ENCODE data around the gene RAB11FIP3. TPM values are rescaled to one million over a fixed set of nuclear protein-coding genes. Genes with fewer than 3 reads are reported as not detected.
A peak's percentile ranks its signal among the peaks of the same experiment; 100 is the strongest.

Gene RAB11FIP3
- total and polyA plus RNA-seq, 3 experiments from 2014 or later = 4.4 to 32.8 (median 30.0) TPM

DNA sequence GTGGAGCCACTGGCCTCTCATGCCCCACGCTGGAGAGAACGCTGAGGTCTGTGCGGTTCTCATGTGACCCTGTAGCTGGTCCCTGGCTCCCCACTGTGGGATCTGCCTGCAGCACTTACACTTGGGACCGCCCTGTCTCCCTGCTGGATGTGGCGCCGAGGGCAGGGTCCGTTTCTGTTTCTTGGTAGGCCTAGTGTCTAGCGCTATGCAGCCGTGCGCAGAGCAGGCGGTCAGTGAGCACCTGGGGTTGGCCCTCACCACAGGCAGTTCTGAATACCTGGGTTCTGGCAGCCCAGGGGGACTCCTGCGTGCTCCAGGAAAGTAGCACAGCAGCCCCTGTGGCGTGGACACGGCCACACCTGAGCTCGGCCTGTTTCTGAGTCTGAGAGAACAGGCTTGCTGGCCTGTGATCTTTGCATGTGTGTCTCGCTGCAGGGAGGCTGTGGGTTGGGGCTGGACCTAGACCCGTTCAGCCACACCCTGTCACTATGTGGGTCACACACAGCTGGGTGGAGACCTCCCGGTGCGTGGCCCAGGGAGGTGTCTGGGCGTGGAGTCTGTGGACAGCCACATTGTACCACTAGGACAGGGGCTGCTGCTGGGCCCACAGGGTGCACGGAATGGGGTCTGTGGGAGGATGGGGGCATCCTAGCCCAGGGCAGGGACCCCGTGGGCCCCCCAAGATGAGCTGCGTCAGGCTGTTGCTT is 104.8 kb downstream of the RAB11FIP3 start:
- Histone ChIP-seq H3K4me3 (ENCODE audit: low read length) (no peak overlapping the region), H3K9me3 (ENCODE audit: low read length) (no peaks in the 10 kb centered on the region), H3K4me1 (ENCODE audit: insufficient read depth, low read length) (peaks cover 31% of the 10 kb centered on the region), H3K27ac (ENCODE audit: low read depth, low read length) (no peak overlapping the region), H3K36me3 (ENCODE audit: insufficient read depth, low read length) (no peaks in the 10 kb centered on the region), H3K27me3 (ENCODE audit: insufficient read depth, low read length, poor library complexity, severe bottlenecking) (no peaks in the 10 kb centered on the region)
- no peak for DNase-seq
- Mint-ChIP-seq H3K9me3 (no peaks in the 10 kb centered on the region), H3K4me1 (peaks cover 32 to 42% (median 34%) of the 10 kb centered on the region in 3 donors), H3K27ac (peak overlapping the region in 6 of 8 donors; percentile 70 to 90 (median 86)), H3K27me3 (peaks cover 0 to 1% of the 10 kb centered on the region in 2 donors), H3K4me3 (peak overlapping the region; percentile 74 to 97 (median 93)), H3K36me3 (peaks cover 0 to 11% (median 0%) of the 10 kb centered on the region in 3 donors)
- POLR2A ChIA-PET = no interaction called here
- CTCF ChIA-PET = no interaction called here

DNA sequence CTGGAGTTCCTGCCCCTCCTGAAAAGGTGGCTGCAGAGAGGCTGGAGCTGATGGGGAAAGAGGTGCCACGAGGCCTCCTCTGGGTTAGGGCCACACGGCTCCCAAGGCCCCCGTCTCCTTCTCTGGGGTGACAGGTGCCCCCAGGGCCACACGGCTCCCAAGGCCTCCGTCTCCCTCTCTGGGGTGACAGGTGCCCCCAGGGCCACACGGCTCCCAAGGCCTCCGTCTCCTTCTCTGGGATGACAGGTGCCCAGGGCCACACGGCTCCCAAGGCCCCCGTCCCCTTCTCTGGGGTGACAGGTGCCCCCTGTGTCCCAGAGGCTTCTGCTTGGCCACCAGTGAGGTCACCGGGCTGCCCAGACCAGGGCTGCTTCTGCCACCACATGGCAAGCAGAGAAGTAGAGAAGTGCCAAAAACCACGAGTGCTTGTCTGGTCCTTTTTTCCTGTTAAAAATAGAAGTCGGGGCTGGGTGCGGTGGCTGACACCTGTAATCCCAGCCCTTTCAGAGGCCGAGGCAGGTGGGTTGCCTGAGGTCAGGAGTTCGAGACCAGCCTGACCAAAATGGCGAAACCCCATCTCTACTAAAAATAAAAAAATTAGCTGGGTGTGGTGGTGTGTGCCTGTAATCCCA is 106.2 kb downstream of the RAB11FIP3 start:
- H3K27ac Mint-ChIP-seq = peak overlapping the region in 3 of 8 donors; percentile 22 to 92 (median 75)
- Histone ChIP-seq H3K36me3 (ENCODE audit: insufficient read depth, low read length) (no peaks in the 10 kb centered on the region), H3K27me3 (ENCODE audit: insufficient read depth, low read length, poor library complexity, severe bottlenecking) (no peaks in the 10 kb centered on the region), H3K4me1 (ENCODE audit: insufficient read depth, low read length) (peaks cover 17% of the 10 kb centered on the region), H3K9me3 (ENCODE audit: low read length) (no peaks in the 10 kb centered on the region), H3K4me3 (ENCODE audit: low read length) (no peak overlapping the region), H3K27ac (ENCODE audit: low read depth, low read length) (no peak overlapping the region)
- ChIA-PET CTCF (no interaction called here), POLR2A (no interaction called here)
- H3K4me3 Mint-ChIP-seq = peak overlapping the region in 1 of 7 donors; percentile 97
- H3K4me1 Mint-ChIP-seq = peaks cover 20 to 29% (median 21%) of the 10 kb centered on the region in 3 donors
- H3K9me3 Mint-ChIP-seq = no peaks in the 10 kb centered on the region
- DNase-seq = no peak
- H3K36me3 Mint-ChIP-seq = peaks cover 0 to 12% (median 0%) of the 10 kb centered on the region in 3 donors
- peaks cover 0 to 1% of the 10 kb centered on the region in 2 donors for H3K27me3 Mint-ChIP-seq

- POLR2A ChIA-PET = no interaction called here
- peaks cover 0 to 25% (median 0%) of the 10 kb centered on the region in 3 donors for H3K36me3 Mint-ChIP-seq
- no peak overlapping the region for H3K4me3 ChIP-seq (ENCODE audit: low read length)
- H3K27me3 ChIP-seq (ENCODE audit: insufficient read depth, low read length, poor library complexity, severe bottlenecking) = no peaks in the 10 kb centered on the region
- H3K27me3 Mint-ChIP-seq = peaks cover 0 to 1% of the 10 kb centered on the region in 2 donors
- peaks cover 15% of the 10 kb centered on the region for H3K4me1 ChIP-seq (ENCODE audit: insufficient read depth, low read length)
- H3K9me3 Mint-ChIP-seq = no peaks in the 10 kb centered on the region
- no peak overlapping the region for H3K27ac ChIP-seq (ENCODE audit: low read depth, low read length)
- H3K4me1 Mint-ChIP-seq = peaks cover 17 to 27% (median 19%) of the 10 kb centered on the region in 3 donors
- no peaks in the 10 kb centered on the region for H3K36me3 ChIP-seq (ENCODE audit: insufficient read depth, low read length)
- DNase-seq = no peak
- no peak overlapping the region for H3K4me3 Mint-ChIP-seq
- CTCF ChIA-PET = no interaction called here
- no peaks in the 10 kb centered on the region for H3K9me3 ChIP-seq (ENCODE audit: low read length)
- H3K27ac Mint-ChIP-seq = peak overlapping the region in 2 of 8 donors; percentile 10 to 29
Observed at GRCh38 chr16:533391-534123, 108.1 kb downstream of the RAB11FIP3 start.

DNA sequence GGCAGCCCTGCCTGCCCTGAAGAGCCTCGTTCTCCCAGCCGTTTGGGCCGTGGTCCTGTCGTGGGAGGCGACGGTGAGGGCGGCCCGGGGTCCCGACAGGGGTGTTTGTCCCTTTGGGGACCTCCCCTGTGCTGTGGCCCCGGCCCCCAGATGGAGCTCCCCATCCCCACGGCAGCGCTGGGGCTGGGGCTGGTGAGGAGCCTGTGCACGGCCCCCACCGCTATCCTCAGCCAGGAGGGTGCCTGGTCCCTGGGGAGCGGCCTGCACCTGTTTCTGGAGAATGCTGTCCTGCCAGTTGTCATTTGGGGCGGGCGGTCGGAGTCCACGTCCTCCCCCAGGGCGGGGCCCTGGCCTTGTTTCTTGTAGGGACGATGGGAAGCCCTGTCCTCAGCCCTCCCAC is 108.7 kb downstream of the RAB11FIP3 start:
- Histone ChIP-seq H3K27ac (ENCODE audit: low read depth, low read length) (no peak overlapping the region), H3K4me3 (ENCODE audit: low read length) (no peak overlapping the region), H3K27me3 (ENCODE audit: insufficient read depth, low read length, poor library complexity, severe bottlenecking) (no peaks in the 10 kb centered on the region), H3K9me3 (ENCODE audit: low read length) (no peaks in the 10 kb centered on the region), H3K4me1 (ENCODE audit: insufficient read depth, low read length) (peaks cover 12% of the 10 kb centered on the region), H3K36me3 (ENCODE audit: insufficient read depth, low read length) (no peaks in the 10 kb centered on the region)
- CTCF ChIA-PET = no interaction called here
- no peaks in the 10 kb centered on the region for H3K9me3 Mint-ChIP-seq
- peaks cover 0 to 24% (median 0%) of the 10 kb centered on the region in 3 donors for H3K36me3 Mint-ChIP-seq
- no peak for DNase-seq
- H3K4me1 Mint-ChIP-seq = peaks cover 11 to 24% (median 15%) of the 10 kb centered on the region in 3 donors
- no peak overlapping the region for H3K27ac Mint-ChIP-seq
- no peaks in the 10 kb centered on the region for H3K27me3 Mint-ChIP-seq
- POLR2A ChIA-PET = no interaction called here
- H3K4me3 Mint-ChIP-seq = no peak overlapping the region

GRCh38 chr16:534856-535445 is 109.5 kb downstream of the RAB11FIP3 start:
- no peak for DNase-seq
- Histone ChIP-seq H3K9me3 (ENCODE audit: low read length) (no peaks in the 10 kb centered on the region), H3K27me3 (ENCODE audit: insufficient read depth, low read length, poor library complexity, severe bottlenecking) (no peaks in the 10 kb centered on the region), H3K4me3 (ENCODE audit: low read length) (no peak overlapping the region), H3K27ac (ENCODE audit: low read depth, low read length) (no peak overlapping the region), H3K36me3 (ENCODE audit: insufficient read depth, low read length) (no peaks in the 10 kb centered on the region), H3K4me1 (ENCODE audit: insufficient read depth, low read length) (peaks cover 3% of the 10 kb centered on the region)
- Mint-ChIP-seq H3K36me3 (peaks cover 0 to 27% (median 0%) of the 10 kb centered on the region in 3 donors), H3K4me3 (no peak overlapping the region), H3K27ac (no peak overlapping the region), H3K9me3 (no peaks in the 10 kb centered on the region), H3K4me1 (peaks cover 7 to 16% (median 9%) of the 10 kb centered on the region in 3 donors), H3K27me3 (no peaks in the 10 kb centered on the region)
- POLR2A ChIA-PET = no interaction called here
- CTCF ChIA-PET = no interaction called here

DNA sequence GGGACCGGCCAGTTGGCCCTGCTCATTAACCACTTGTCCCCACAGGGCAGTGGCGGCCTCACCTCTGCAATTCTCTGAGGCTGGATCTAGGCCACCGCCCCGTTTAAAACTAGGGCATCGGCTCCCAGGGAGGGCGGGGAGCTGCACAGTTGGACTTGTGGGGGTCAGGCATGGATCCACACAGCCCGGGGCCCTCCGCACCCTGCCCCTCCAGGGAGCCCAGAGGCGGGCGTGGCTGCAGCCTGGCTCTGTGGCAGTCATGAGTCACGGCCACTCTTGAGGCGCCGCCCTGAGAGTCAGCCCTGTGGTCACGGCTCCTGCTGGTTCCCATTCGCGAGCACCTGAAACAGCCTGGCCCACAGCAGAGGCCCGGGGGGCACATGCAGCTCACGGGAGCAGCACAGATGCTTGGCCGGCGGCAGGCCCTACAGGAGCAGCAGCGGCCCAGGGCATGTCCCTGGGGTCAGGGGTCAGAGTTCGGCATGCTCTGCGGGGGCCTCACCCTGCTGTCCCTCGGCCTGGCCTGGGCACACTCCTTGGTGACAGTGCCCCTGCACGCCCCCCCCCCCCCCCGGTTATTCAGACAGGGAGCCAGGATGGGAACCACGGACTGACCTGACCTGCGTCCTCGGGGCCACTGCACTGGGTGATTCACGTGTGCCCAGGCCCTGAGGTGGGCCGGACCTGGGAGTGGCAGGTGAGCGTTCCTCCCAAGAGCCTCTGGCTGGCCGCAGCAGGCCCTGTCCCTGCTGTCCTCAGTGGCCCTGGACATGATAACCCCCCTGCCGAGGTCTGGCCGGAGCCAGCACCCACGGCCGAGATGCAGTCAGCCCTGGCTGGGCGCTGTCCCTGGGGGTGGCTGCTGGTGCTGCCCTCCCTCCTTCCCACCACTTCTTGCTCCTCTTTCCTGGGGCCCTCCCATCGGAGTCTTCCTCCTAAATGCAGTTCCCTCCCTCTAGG is 110.3 kb downstream of the RAB11FIP3 start:
- Mint-ChIP-seq H3K4me1 (peaks cover 0 to 10% (median 3%) of the 10 kb centered on the region in 3 donors), H3K36me3 (peaks cover 0 to 26% (median 0%) of the 10 kb centered on the region in 3 donors), H3K4me3 (no peak overlapping the region), H3K27ac (no peak overlapping the region), H3K9me3 (no peaks in the 10 kb centered on the region), H3K27me3 (no peaks in the 10 kb centered on the region)
- Histone ChIP-seq H3K9me3 (ENCODE audit: low read length) (no peaks in the 10 kb centered on the region), H3K4me1 (ENCODE audit: insufficient read depth, low read length) (no peaks in the 10 kb centered on the region), H3K4me3 (ENCODE audit: low read length) (no peak overlapping the region), H3K36me3 (ENCODE audit: insufficient read depth, low read length) (no peaks in the 10 kb centered on the region), H3K27ac (ENCODE audit: low read depth, low read length) (no peak overlapping the region), H3K27me3 (ENCODE audit: insufficient read depth, low read length, poor library complexity, severe bottlenecking) (no peaks in the 10 kb centered on the region)
- DNase-seq = no peak
- ChIA-PET CTCF (no interaction called here), POLR2A (no interaction called here)

DNA sequence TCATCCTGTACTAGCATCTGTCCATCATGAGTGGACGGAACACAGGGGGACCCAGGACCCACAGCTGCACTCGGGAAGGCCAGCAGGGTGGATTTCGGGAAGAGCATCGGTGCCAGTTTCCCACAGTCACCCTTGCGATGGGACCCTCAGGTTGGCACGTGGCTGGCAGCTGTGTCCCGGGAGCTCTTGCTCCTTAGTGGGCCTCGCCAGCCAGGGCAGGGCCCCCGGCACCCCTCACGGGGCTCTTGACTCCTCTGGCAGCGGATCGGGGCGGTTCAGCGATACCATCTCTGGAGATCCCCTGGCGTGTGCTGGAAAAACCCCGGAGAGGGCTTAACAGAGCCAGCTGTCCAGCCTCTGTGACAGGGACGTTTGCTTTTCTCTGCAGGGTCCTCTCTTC is 111.3 kb downstream of the RAB11FIP3 start:
- peaks cover 0 to 10% (median 2%) of the 10 kb centered on the region in 3 donors for H3K4me1 Mint-ChIP-seq
- POLR2A ChIA-PET = no interaction called here
- CTCF ChIA-PET = no interaction called here

More for the DNA sequence above, 111.3 kb downstream of the RAB11FIP3 start:
- Histone ChIP-seq H3K9me3 (ENCODE audit: low read length) (no peaks in the 10 kb centered on the region), H3K27ac (ENCODE audit: low read depth, low read length) (no peak overlapping the region), H3K4me1 (ENCODE audit: insufficient read depth, low read length) (no peaks in the 10 kb centered on the region), H3K36me3 (ENCODE audit: insufficient read depth, low read length) (no peaks in the 10 kb centered on the region), H3K27me3 (ENCODE audit: insufficient read depth, low read length, poor library complexity, severe bottlenecking) (no peaks in the 10 kb centered on the region), H3K4me3 (ENCODE audit: low read length) (no peak overlapping the region)
- Mint-ChIP-seq H3K9me3 (no peaks in the 10 kb centered on the region), H3K27ac (no peak overlapping the region), H3K4me3 (no peak overlapping the region), H3K36me3 (peaks cover 0 to 26% (median 0%) of the 10 kb centered on the region in 3 donors), H3K27me3 (no peaks in the 10 kb centered on the region)
- DNase-seq = no peak

Measured in CD8-positive, alpha-beta memory T cell (primary cell).